GM10847 (cell line): ENCODE data around the gene ECE1.

Source experiments
- POLR2A ChIP-seq: IDR thresholded peaks from 2 replicates; pipeline ENCODE4 v1.6.1; 2011; ENCODE audit not compliant: insufficient read length; ENCODE audit errors: extremely low read depth

ECE1 gene

GRCh38 chr1:21318057-21318713 is 27.9 kb upstream of the ECE1 start:
- no peak for TF ChIP-seq POLR2A

GRCh38 chr1:21317690-21318043 is 27.4 kb upstream of the ECE1 start:
- TF ChIP-seq POLR2A: no peak

- no peak for TF ChIP-seq POLR2A
These were observed 26.9 kb upstream of the ECE1 start for GRCh38 chr1:21317035-21317689.

- no peak for TF ChIP-seq POLR2A
These were observed 24.6 kb upstream of the ECE1 start for GRCh38 chr1:21314743-21315396.

GRCh38 chr1:21313886-21314721 is 23.8 kb upstream of the ECE1 start:
- no peak for TF ChIP-seq POLR2A

- TF ChIP-seq POLR2A: no peak
These were observed 23.1 kb upstream of the ECE1 start for GRCh38 chr1:21313203-21313885.

GRCh38 chr1:21312407-21312992 is 22.2 kb upstream of the ECE1 start:
- no peak for TF ChIP-seq POLR2A

GRCh38 chr1:21311016-21311415 is 20.8 kb upstream of the ECE1 start:
- no peak for TF ChIP-seq POLR2A

GRCh38 chr1:21308847-21309652 is 18.8 kb upstream of the ECE1 start:
- TF ChIP-seq POLR2A: no peak

GRCh38 chr1:21308330-21308729 is 18.1 kb upstream of the ECE1 start:
- no peak for TF ChIP-seq POLR2A

GRCh38 chr1:21307663-21308305 is 17.5 kb upstream of the ECE1 start:
- no peak for TF ChIP-seq POLR2A

- no peak for TF ChIP-seq POLR2A
These were observed 16.9 kb upstream of the ECE1 start for GRCh38 chr1:21307210-21307609.

GRCh38 chr1:21305900-21306189 is 15.6 kb upstream of the ECE1 start:
- no peak for TF ChIP-seq POLR2A
